Right lung (tissue), 5 donors: ENCODE data around the gene PHF12. TPM values are rescaled to one million over a fixed set of nuclear protein-coding genes. Genes with fewer than 3 reads are reported as not detected.
"Not testable (repeated sequence)": the region's sequence is repeated elsewhere in the genome, so short reads cannot be mapped to it uniquely, and the experiment has no call there.

Experiments
- DNase-seq, 2 donors: peaks; one replicate each; pipeline ENCODE4 v3.0.0-alpha.2; 2013
- polyA plus RNA-seq, 5 donors: library from polyadenylated mRNA; unstranded; fragments of 120-200 nt; gene quantifications; one replicate each; pipeline versions ENCODE4 v1.2.1 to v1.2.3, GENCODE V29; 2013; ENCODE audit warnings: inconsistent platforms in 1 of 5, low replicate concordance in 1 of 5; ENCODE audit not compliant: insufficient read length in 5 of 5, insufficient read depth in 1 of 5

PHF12 gene
- polyA plus RNA-seq, 5 donors: 42.7 to 61.2 (median 57.0) TPM

GRCh38 chr17:28887871-28888471 is 63.3 kb downstream of the PHF12 start:
- DNase-seq: no peak

GRCh38 chr17:28885951-28886350 is 65.4 kb downstream of the PHF12 start:
- no peak for DNase-seq

GRCh38 chr17:28885363-28885762 is 66.0 kb downstream of the PHF12 start:
- DNase-seq: no peak

- DNase-seq: no peak
Observed at GRCh38 chr17:28883967-28884702, 67.2 kb downstream of the PHF12 start.

GRCh38 chr17:28882154-28882895 is 69.0 kb downstream of the PHF12 start:
- no peak for DNase-seq

- no peak for DNase-seq
Observed at GRCh38 chr17:28881533-28882056, 69.7 kb downstream of the PHF12 start.

- DNase-seq: no peak
Observed at GRCh38 chr17:28880572-28880945, 70.8 kb downstream of the PHF12 start.

GRCh38 chr17:28879886-28880571 is 71.3 kb downstream of the PHF12 start:
- no peak for DNase-seq

- no peak for DNase-seq
Observed at GRCh38 chr17:28878981-28879380, 72.3 kb downstream of the PHF12 start.

GRCh38 chr17:28878158-28878910 is 73.0 kb downstream of the PHF12 start:
- DNase-seq: no peak

GRCh38 chr17:28877150-28877711 is 74.1 kb downstream of the PHF12 start:
- DNase-seq: not testable (repeated sequence)

GRCh38 chr17:28875848-28876550 is 75.3 kb downstream of the PHF12 start:
- DNase-seq: no peak

GRCh38 chr17:28874750-28875149 is 76.6 kb downstream of the PHF12 start:
- DNase-seq: no peak

- no peak for DNase-seq
Observed at GRCh38 chr17:28873839-28874238, 77.5 kb downstream of the PHF12 start.

- no peak for DNase-seq
Observed at GRCh38 chr17:28871056-28871579, 80.2 kb downstream of the PHF12 start.

- no peak for DNase-seq
Observed at GRCh38 chr17:28867276-28867675, 84.0 kb downstream of the PHF12 start.

GRCh38 chr17:28865946-28866752 is 85.2 kb downstream of the PHF12 start:
- DNase-seq: no peak

GRCh38 chr17:28864991-28865849 is 86.1 kb downstream of the PHF12 start:
- no peak for DNase-seq
